ENCODE data around the gene HNRNPUL1. TPM values are rescaled to one million over a fixed set of nuclear protein-coding genes. Genes with fewer than 3 reads are reported as not detected.
A peak's percentile ranks its signal among the peaks of the same experiment; 100 is the strongest.

Gene HNRNPUL1
- total and polyA plus RNA-seq, 2 donors (not counting 1 experiment from before 2014, with no cell fraction given), result 60.7 to 273 TPM

DNA sequence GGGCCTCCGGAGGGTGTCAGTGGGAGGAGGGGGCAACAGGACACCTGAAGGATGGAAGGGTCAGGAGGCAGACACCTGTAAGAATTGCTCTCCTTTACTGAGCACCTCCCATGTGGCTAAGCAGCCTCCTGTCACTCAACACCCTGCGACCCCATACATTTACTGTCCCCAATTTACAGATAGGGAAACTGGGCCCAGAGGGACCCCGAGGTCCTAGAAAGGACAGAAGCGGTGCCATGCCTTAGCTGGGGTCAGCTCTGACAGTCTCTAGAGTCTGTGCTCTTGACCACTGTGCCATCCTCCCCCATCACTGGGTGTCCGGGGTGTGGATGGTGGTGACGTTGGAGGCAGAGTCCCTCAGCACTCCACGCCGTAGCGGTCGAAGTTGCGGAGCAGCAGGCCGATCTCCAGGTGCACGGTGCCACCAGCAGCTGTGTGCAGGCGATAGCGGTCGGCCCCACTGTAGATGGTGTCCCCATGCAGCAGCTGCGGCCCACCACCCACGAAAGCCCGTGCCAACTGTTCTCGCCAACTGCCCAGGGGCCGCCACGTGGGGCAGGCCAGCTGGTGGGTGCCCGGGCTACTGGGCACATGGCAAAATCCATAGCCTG lies 90.3 kb downstream of the HNRNPUL1 start:
- Mint-ChIP-seq H3K9me3 (ENCODE audit: insufficient read depth) (no peaks in the 10 kb centered on the region), H3K27me3 (no peaks in the 10 kb centered on the region), H3K4me1 (peaks cover 36% of the 10 kb centered on the region), H3K4me3 (peak overlapping the region; percentile 33), H3K27ac (peak overlapping the region; percentile 83)
- DNase-seq (peak; percentile 56), ATAC-seq (ENCODE audit: low read depth) (no peak)
- peak overlapping the region; percentile 51 to 71 for H3K27ac ChIP-seq (ENCODE audit: low read length in 2 of 2)
- POLR2A ChIA-PET, result interaction anchor here (1.2 to 5.0 kb wide), 2 partner anchors 10 to 27 kb away, joined by 4 to 69 read pairs; partner anchors contain the start of gene B9D2
- peaks cover 19 to 23% of the 10 kb centered on the region in 2 donors for H3K4me1 ChIP-seq (ENCODE audit: control insufficient read depth in 2 of 2, insufficient read depth in 2 of 2, low read length in 2 of 2)
- H3K79me2 ChIP-seq (ENCODE audit: control insufficient read depth, insufficient read depth, low read length), result peaks cover 41% of the 10 kb centered on the region
- H4K20me1 ChIP-seq (ENCODE audit: control insufficient read depth, insufficient read depth, low read length, poor library complexity, severe bottlenecking), result peaks cover 42% of the 10 kb centered on the region
- peak overlapping the region; percentile 95 for H3K4me2 ChIP-seq (replicated peaks; ENCODE audit: low read depth, low read length, poor library complexity, severe bottlenecking)
- WGBS (ENCODE audit: insufficient coverage), result 94% methylated on average over 20 of the region's 23 CpGs
- H3K36me3 ChIP-seq (replicated peaks in 1 of 2; ENCODE audit: control extremely low read depth in 1 of 2, control insufficient read depth in 1 of 2, extremely low read depth in 1 of 2, insufficient read depth in 2 of 2, low read length in 1 of 2), result peaks cover 0 to 5% of the 10 kb centered on the region in 2 experiments
- CTCF ChIA-PET, result interaction anchor here (0.6 to 7.6 kb wide), 9 partner anchors 10 to 221 kb away, joined by 3 to 130 read pairs (median 4); partner anchors contain the start of genes B9D2, CCDC97, CEACAM21 and DMAC2
- peak overlapping the region in 1 of 5 experiments; percentile 12 for H3K4me3 ChIP-seq (ENCODE audit: control extremely low read depth in 1 of 5, extremely low read depth in 1 of 5, insufficient read depth in 1 of 5, low read depth in 2 of 5, low read length in 4 of 5)
- intact Hi-C loops (cut with micrococcal nuclease), result loop anchor here (1.0 kb wide), 2 partner anchors 10 to 46 kb away; partner anchors contain the start of gene B9D2
- no peaks in the 10 kb centered on the region for H3K9me3 ChIP-seq (ENCODE audit: control extremely low read depth in 1 of 3, control insufficient read depth in 2 of 3, insufficient read depth in 1 of 3, low read length in 2 of 3)
- peak overlapping the region; percentile 66 for H2AFZ ChIP-seq (ENCODE audit: insufficient read depth, low read depth, low read length, poor library complexity, severe bottlenecking)
- TF ChIP-seq, protein P1, sequence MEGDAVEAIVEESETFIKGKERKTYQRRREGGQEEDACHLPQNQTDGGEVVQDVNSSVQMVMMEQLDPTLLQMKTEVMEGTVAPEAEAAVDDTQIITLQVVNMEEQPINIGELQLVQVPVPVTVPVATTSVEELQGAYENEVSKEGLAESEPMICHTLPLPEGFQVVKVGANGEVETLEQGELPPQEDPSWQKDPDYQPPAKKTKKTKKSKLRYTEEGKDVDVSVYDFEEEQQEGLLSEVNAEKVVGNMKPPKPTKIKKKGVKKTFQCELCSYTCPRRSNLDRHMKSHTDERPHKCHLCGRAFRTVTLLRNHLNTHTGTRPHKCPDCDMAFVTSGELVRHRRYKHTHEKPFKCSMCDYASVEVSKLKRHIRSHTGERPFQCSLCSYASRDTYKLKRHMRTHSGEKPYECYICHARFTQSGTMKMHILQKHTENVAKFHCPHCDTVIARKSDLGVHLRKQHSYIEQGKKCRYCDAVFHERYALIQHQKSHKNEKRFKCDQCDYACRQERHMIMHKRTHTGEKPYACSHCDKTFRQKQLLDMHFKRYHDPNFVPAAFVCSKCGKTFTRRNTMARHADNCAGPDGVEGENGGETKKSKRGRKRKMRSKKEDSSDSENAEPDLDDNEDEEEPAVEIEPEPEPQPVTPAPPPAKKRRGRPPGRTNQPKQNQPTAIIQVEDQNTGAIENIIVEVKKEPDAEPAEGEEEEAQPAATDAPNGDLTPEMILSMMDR (IDR thresholded peaks at IDR 0.05), result peak; percentile 50
- no peak for TF ChIP-seq EZH2 (IDR thresholded peaks at IDR 0.05; ENCODE audit: borderline replicate concordance, insufficient read depth, low read depth, low read length, poor library complexity, severe bottlenecking)
- H3K27me3 ChIP-seq (replicated peaks in 1 of 4; ENCODE audit: control extremely low read depth in 1 of 4, control insufficient read depth in 3 of 4, insufficient read depth in 4 of 4, low read length in 3 of 4), result no peaks in the 10 kb centered on the region
- no peak overlapping the region for H3K9ac ChIP-seq (ENCODE audit: low read length)

DNA sequence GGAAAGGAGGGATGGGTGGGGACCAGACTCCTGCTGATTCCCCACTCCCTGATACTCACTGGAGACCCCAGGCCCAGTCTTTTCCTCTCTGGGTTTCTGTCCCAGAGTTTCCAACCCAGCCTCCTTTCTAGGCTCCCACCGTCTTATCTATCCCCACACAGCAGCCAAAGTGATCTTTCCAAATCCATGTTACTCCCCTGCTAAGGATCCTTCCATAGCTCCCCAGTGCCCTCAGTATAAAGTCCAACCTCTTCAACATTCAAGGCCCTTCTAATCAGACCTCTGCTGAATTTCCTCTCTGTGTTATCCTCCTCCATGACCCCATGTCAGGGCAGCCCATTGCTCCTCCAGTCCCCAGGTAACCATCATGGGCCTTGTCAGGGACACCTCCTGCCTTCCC lies 90.9 kb downstream of the HNRNPUL1 start:
- POLR2A ChIA-PET, result interaction anchor here (0.5 to 5.0 kb wide), 3 partner anchors 9 to 952 kb away, joined by 4 to 69 read pairs (median 4); partner anchors contain the start of gene B9D2

More for the DNA sequence above, 90.9 kb downstream of the HNRNPUL1 start:
- no peaks in the 10 kb centered on the region for H3K27me3 ChIP-seq (replicated peaks in 1 of 4; ENCODE audit: control extremely low read depth in 1 of 4, control insufficient read depth in 3 of 4, insufficient read depth in 4 of 4, low read length in 3 of 4)
- WGBS (ENCODE audit: insufficient coverage), result 93% methylated on average over 1 of the region's 1 CpG
- H2AFZ ChIP-seq (ENCODE audit: insufficient read depth, low read depth, low read length, poor library complexity, severe bottlenecking), result no peak overlapping the region
- peaks cover 13 to 17% of the 10 kb centered on the region in 2 donors for H3K4me1 ChIP-seq (ENCODE audit: control insufficient read depth in 2 of 2, insufficient read depth in 2 of 2, low read length in 2 of 2)
- no peak overlapping the region for H3K4me2 ChIP-seq (replicated peaks; ENCODE audit: low read depth, low read length, poor library complexity, severe bottlenecking)
- no peaks in the 10 kb centered on the region for H3K27me3 Mint-ChIP-seq
- intact Hi-C loops (cut with micrococcal nuclease), result no loop called here
- peaks cover 36% of the 10 kb centered on the region for H4K20me1 ChIP-seq (ENCODE audit: control insufficient read depth, insufficient read depth, low read length, poor library complexity, severe bottlenecking)
- H3K27ac Mint-ChIP-seq, result peak overlapping the region; percentile 83
- peaks cover 40% of the 10 kb centered on the region for H3K79me2 ChIP-seq (ENCODE audit: control insufficient read depth, insufficient read depth, low read length)
- TF ChIP-seq EZH2 (IDR thresholded peaks at IDR 0.05; ENCODE audit: borderline replicate concordance, insufficient read depth, low read depth, low read length, poor library complexity, severe bottlenecking), result no peak
- TF ChIP-seq, protein P1 (IDR thresholded peaks at IDR 0.05), result no peak
- H3K9me3 Mint-ChIP-seq (ENCODE audit: insufficient read depth), result no peaks in the 10 kb centered on the region
- H3K9ac ChIP-seq (ENCODE audit: low read length), result no peak overlapping the region
- CTCF ChIA-PET, result interaction anchor here (0.6 to 7.6 kb wide), 9 partner anchors 9 to 221 kb away, joined by 3 to 130 read pairs (median 4); partner anchors contain the start of genes B9D2, CCDC97, CEACAM21 and DMAC2
- no peaks in the 10 kb centered on the region for H3K9me3 ChIP-seq (ENCODE audit: control extremely low read depth in 1 of 3, control insufficient read depth in 2 of 3, insufficient read depth in 1 of 3, low read length in 2 of 3)
- H3K27ac ChIP-seq (ENCODE audit: low read length in 2 of 2), result no peak overlapping the region
- H3K4me1 Mint-ChIP-seq, result peaks cover 31% of the 10 kb centered on the region
- no peak overlapping the region for H3K4me3 ChIP-seq (ENCODE audit: control extremely low read depth in 1 of 5, extremely low read depth in 1 of 5, insufficient read depth in 1 of 5, low read depth in 2 of 5, low read length in 4 of 5)
- no peak for DNase-seq
- peak overlapping the region; percentile 56 for H3K4me3 Mint-ChIP-seq
- no peak for ATAC-seq (ENCODE audit: low read depth)
- no peaks in the 10 kb centered on the region for H3K36me3 ChIP-seq (replicated peaks in 1 of 2; ENCODE audit: control extremely low read depth in 1 of 2, control insufficient read depth in 1 of 2, extremely low read depth in 1 of 2, insufficient read depth in 2 of 2, low read length in 1 of 2)

Data from B cell (primary cell).